DND-41 (cell line): ENCODE results near the gene SUMF2.
"Not testable (repeated sequence)": the region's sequence is repeated elsewhere in the genome, so short reads cannot be mapped to it uniquely, and the experiment has no call there.

Experiments
- ATAC-seq: fragments of 200-7000 bp; cut with Tn5 transposase; 3 replicates; pipeline ENCODE4 v1.9.1; 2021; ENCODE audit warnings: low read depth; ENCODE audit not compliant: insufficient read depth
- DNase-seq: peaks from one replicate; pipeline ENCODE4 v3.0.0-alpha.2; 2020
- H2AFZ ChIP-seq: 2 replicates; pipeline ENCODE4 v1.6.0; 2012; ENCODE audit warnings: low read depth, low read length
- H3K27ac ChIP-seq: 2 replicates; pipeline ENCODE4 v1.5.1; 2012; ENCODE audit warnings: low read length, inconsistent platforms
- H3K27me3 ChIP-seq: fragments of 200-600 bp; sonication (generic); 2 replicates; pipeline ENCODE4 v1.6.0; 2012; ENCODE audit warnings: low read length, mild to moderate bottlenecking, inconsistent platforms; ENCODE audit not compliant: insufficient read depth, poor library complexity
- H3K36me3 ChIP-seq: 2 replicates; pipeline ENCODE4 v1.5.1; 2012; ENCODE audit warnings: low read length, inconsistent platforms; ENCODE audit not compliant: insufficient read depth
- H3K4me1 ChIP-seq: 2 replicates; pipeline ENCODE4 v1.5.1; 2012; ENCODE audit warnings: mild to moderate bottlenecking, low read length; ENCODE audit not compliant: insufficient read depth
- H3K4me2 ChIP-seq: 2 replicates; pipeline ENCODE4 v1.6.0; 2012; ENCODE audit warnings: mild to moderate bottlenecking, moderate library complexity, low read length, inconsistent platforms; ENCODE audit not compliant: insufficient read depth
- H3K4me3 ChIP-seq, 2 experiments: fragments of 200-600 bp in 1 of 2; shearing (Covaris generic) in 1 of 2; 2 replicates each; pipeline ENCODE4 v1.5.1; 2012 to 2016; ENCODE audit warnings: inconsistent platforms in 2 of 2, low read length in 2 of 2, mild to moderate bottlenecking in 2 of 2, low read depth in 1 of 2, moderate library complexity in 1 of 2
- H3K79me2 ChIP-seq: 2 replicates; pipeline ENCODE4 v1.6.0; 2012; ENCODE audit warnings: low read length, inconsistent platforms; ENCODE audit not compliant: insufficient read depth
- H3K9ac ChIP-seq: 2 replicates; pipeline ENCODE4 v1.6.0; 2012; ENCODE audit warnings: low read depth, mild to moderate bottlenecking, inconsistent platforms, low read length, moderate library complexity
- H3K9me3 ChIP-seq: 2 replicates; pipeline ENCODE4 v1.5.1; 2012; ENCODE audit warnings: low read length, moderate library complexity, mild to moderate bottlenecking, inconsistent platforms; ENCODE audit not compliant: insufficient read depth, severe bottlenecking
- H4K20me1 ChIP-seq: 2 replicates; pipeline ENCODE4 v1.6.0; 2012; ENCODE audit warnings: low read length; ENCODE audit not compliant: insufficient read depth
- EZH2 ChIP-seq: IDR thresholded peaks from 3 replicates; pipeline ENCODE4 v1.6.1; 2012; ENCODE audit warnings: borderline replicate concordance, low read depth, mild to moderate bottlenecking, moderate library complexity, low read length, inconsistent platforms; ENCODE audit not compliant: severe bottlenecking
- TF ChIP-seq, protein P1 (sequence below): IDR thresholded peaks from 2 replicates; pipeline ENCODE4 v1.5.1; 2012; ENCODE audit warnings: borderline replicate concordance, low read length, moderate library complexity, mild to moderate bottlenecking; ENCODE audit not compliant: poor library complexity, severe bottlenecking; ENCODE audit errors: extremely low read depth

The SUMF2 gene

DNA sequence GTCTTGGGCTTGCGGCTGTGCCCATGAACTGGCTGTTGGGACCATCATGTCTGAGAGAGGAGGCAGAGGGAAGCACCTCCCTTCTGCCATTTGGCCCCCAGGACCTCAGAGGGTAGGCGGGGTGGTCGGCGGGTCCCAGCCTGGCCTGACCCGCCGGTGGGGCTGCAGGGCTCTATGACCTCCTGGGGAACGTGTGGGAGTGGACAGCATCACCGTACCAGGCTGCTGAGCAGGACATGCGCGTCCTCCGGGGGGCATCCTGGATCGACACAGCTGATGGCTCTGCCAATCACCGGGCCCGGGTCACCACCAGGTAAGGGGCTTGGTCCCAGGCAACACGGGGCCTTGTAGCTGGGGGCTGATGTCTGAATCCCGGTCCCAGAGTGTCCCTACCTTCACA is 14.1 kb downstream of the SUMF2 start:
- TF ChIP-seq, protein P1, sequence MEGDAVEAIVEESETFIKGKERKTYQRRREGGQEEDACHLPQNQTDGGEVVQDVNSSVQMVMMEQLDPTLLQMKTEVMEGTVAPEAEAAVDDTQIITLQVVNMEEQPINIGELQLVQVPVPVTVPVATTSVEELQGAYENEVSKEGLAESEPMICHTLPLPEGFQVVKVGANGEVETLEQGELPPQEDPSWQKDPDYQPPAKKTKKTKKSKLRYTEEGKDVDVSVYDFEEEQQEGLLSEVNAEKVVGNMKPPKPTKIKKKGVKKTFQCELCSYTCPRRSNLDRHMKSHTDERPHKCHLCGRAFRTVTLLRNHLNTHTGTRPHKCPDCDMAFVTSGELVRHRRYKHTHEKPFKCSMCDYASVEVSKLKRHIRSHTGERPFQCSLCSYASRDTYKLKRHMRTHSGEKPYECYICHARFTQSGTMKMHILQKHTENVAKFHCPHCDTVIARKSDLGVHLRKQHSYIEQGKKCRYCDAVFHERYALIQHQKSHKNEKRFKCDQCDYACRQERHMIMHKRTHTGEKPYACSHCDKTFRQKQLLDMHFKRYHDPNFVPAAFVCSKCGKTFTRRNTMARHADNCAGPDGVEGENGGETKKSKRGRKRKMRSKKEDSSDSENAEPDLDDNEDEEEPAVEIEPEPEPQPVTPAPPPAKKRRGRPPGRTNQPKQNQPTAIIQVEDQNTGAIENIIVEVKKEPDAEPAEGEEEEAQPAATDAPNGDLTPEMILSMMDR, result no peak
- no peak for TF ChIP-seq EZH2
- H2AFZ ChIP-seq, result no peak overlapping the region
- DNase-seq (no peak), ATAC-seq (no peak)
- H3K79me2 ChIP-seq, result no peaks in the 10 kb centered on the region
- H3K4me3 ChIP-seq, result no peak overlapping the region
- H3K27ac ChIP-seq, result no peak overlapping the region
- H3K27me3 ChIP-seq, result no peaks in the 10 kb centered on the region
- no peaks in the 10 kb centered on the region for H3K9me3 ChIP-seq
- 0 out of 2 replicates have a peak, but pooled peaks cover 6% of the 10 kb centered on the region for H4K20me1 ChIP-seq
- no peaks in the 10 kb centered on the region for H3K4me1 ChIP-seq
- H3K4me2 ChIP-seq, result no peak overlapping the region
- no peak overlapping the region for H3K9ac ChIP-seq
- H3K36me3 ChIP-seq, result peaks cover 66% of the 10 kb centered on the region

DNA sequence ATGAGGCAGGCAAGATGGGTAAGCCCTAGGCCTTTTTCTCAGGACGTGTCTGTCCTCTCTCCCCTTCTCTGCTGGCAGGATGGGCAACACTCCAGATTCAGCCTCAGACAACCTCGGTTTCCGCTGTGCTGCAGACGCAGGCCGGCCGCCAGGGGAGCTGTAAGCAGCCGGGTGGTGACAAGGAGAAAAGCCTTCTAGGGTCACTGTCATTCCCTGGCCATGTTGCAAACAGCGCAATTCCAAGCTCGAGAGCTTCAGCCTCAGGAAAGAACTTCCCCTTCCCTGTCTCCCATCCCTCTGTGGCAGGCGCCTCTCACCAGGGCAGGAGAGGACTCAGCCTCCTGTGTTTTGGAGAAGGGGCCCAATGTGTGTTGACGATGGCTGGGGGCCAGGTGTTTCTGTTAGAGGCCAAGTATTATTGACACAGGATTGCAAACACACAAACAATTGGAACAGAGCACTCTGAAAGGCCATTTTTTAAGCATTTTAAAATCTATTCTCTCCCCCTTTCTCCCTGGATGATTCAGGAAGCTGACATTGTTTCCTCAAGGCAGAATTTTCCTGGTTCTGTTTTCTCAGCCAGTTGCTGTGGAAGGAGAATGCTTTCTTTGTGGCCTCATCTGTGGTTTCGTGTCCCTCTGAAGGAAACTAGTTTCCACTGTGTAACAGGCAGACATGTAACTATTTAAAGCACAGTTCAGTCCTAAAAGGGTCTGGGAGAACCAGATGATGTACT is 15.5 kb downstream of the SUMF2 start:
- ATAC-seq (no peak), DNase-seq (no peak)
- no peak overlapping the region for H3K9ac ChIP-seq
- H3K4me2 ChIP-seq, result no peak overlapping the region
- peaks cover 53% of the 10 kb centered on the region for H3K36me3 ChIP-seq
- H3K4me3 ChIP-seq, result no peak overlapping the region
- TF ChIP-seq EZH2, result no peak
- TF ChIP-seq, protein P1, result no peak
- H3K9me3 ChIP-seq, result no peaks in the 10 kb centered on the region
- no peaks in the 10 kb centered on the region for H3K27me3 ChIP-seq
- H2AFZ ChIP-seq, result no peak overlapping the region
- no peaks in the 10 kb centered on the region for H3K79me2 ChIP-seq
- H4K20me1 ChIP-seq, result 0 out of 2 replicates have a peak, but pooled peaks cover 6% of the 10 kb centered on the region
- H3K27ac ChIP-seq, result no peak overlapping the region
- H3K4me1 ChIP-seq, result no peaks in the 10 kb centered on the region

DNA sequence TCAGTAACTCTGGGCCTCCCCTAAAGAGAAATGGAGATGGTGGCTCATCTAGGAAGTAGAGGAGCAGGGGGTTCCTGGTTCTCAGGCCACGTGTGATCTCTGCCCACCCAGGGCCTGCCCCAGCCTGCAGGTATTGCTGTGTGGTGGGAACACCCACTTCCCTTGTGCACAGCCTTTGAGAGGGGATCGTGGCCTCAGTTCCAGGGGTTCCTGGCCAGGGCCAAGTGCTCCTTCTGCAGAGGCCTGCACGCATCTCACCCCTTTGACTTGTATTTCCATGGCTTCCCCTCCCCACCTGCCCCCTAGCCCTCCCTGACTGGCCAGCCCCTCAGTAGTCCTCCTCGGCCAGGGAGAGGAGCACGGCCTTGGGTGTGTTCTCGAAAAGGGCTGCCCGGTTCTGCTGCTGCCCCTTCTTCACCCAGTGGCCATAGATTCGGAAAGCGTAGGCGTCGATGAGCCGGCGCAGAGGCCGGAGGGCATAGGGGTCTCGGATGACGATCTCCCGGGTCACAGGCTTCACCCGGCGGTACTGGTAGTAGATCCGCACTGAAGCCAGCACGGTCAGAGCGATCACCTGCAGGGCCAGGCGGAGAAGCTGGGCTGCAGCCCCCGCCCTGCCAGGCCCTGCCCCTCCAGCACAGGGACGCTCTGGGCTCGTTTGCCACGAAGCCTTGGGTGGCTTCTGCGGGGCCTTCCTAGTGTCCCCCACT is 16.8 kb downstream of the SUMF2 start:
- not testable (repeated sequence) for H3K9ac ChIP-seq, H3K79me2 ChIP-seq, H2AFZ ChIP-seq, H4K20me1 ChIP-seq, H3K27me3 ChIP-seq, H3K4me3 ChIP-seq, H3K4me2 ChIP-seq, H3K27ac ChIP-seq, ATAC-seq, H3K4me1 ChIP-seq, H3K9me3 ChIP-seq, DNase-seq
- peaks cover 51% of the 10 kb centered on the region for H3K36me3 ChIP-seq

DNA sequence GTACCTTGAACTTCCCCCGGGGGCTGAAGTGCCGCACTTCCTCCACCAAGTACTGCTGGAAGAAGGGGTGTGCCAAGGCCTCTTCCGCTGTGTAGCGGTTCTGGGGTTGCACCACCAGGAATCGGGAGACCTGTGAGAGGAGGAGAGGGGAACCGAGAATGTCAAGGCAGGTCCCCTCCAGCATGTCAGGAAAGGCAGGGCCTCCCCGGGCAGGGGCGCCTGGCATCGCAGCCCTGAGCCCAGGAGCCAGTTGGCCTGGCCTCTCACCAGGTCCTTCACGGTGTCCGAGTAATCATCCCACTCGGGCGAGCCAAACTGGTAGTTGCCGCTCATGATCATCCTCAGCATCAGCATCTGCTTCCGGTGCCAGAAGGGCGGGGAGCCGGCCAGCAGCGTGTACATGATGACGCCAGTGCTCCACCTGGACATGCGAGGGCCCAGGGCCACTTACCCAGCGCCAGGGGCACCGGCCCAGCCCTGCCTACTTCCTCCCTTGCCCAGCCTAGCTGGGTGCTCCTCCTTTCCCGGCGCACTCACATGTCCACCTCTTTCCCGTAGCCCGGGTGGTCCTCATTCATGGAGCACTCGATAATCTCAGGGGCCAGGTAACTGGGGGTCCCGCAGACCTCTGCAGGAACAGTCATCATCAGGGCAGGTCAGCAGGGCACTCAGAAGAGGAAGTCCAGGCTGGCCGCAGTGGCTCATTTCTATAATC is 17.7 kb downstream of the SUMF2 start:
- Histone ChIP-seq H3K36me3 (peaks cover 50% of the 10 kb centered on the region), H4K20me1 (0 out of 2 replicates have a peak, but pooled peaks cover 6% of the 10 kb centered on the region), H3K27me3 (no peaks in the 10 kb centered on the region), H3K27ac (no peak overlapping the region), H3K79me2 (no peaks in the 10 kb centered on the region), H3K4me3 (no peak overlapping the region), H2AFZ (no peak overlapping the region), H3K4me1 (no peaks in the 10 kb centered on the region), H3K9me3 (no peaks in the 10 kb centered on the region), H3K9ac (no peak overlapping the region), H3K4me2 (no peak overlapping the region)
- no peak for DNase-seq
- no peak for ATAC-seq
- TF ChIP-seq, protein P1, result no peak
- TF ChIP-seq EZH2, result no peak
